ENCODE results near the gene CPLX1.
"Not testable (repeated sequence)": the region's sequence is repeated elsewhere in the genome, so short reads cannot be mapped to it uniquely, and the experiment has no call there.

The CPLX1 gene

GRCh38 chr4:757111-757510, 68.8 kb downstream of the CPLX1 start:
- no peak for DNase-seq (ENCODE audit: low read depth)

GRCh38 chr4:754221-755120, 71.5 kb downstream of the CPLX1 start:
- DNase-seq (ENCODE audit: low read depth), result no peak

- DNase-seq (ENCODE audit: low read depth), result not testable (repeated sequence)
Measured at GRCh38 chr4:753186-753585, 72.7 kb downstream of the CPLX1 start.

- DNase-seq (ENCODE audit: low read depth), result no peak
Measured at GRCh38 chr4:752196-752861, 73.6 kb downstream of the CPLX1 start.

GRCh38 chr4:751676-752075, 74.3 kb downstream of the CPLX1 start:
- no peak for DNase-seq (ENCODE audit: low read depth)

- DNase-seq (ENCODE audit: low read depth), result no peak
Measured at GRCh38 chr4:749698-750666, 75.9 kb downstream of the CPLX1 start.

GRCh38 chr4:748461-748860, 77.5 kb downstream of the CPLX1 start:
- no peak for DNase-seq (ENCODE audit: low read depth)

- no peak for DNase-seq (ENCODE audit: low read depth)
Measured at GRCh38 chr4:747546-748170, 78.3 kb downstream of the CPLX1 start.

- no peak for DNase-seq (ENCODE audit: low read depth)
Measured at GRCh38 chr4:744212-744841, 81.6 kb downstream of the CPLX1 start.

GRCh38 chr4:743463-744211, 82.3 kb downstream of the CPLX1 start:
- DNase-seq (ENCODE audit: low read depth), result no peak

- peak; percentile 56 for DNase-seq (ENCODE audit: low read depth)
Measured at GRCh38 chr4:742742-743311, 83.1 kb downstream of the CPLX1 start.

GRCh38 chr4:742096-742741, 83.7 kb downstream of the CPLX1 start:
- no peak for DNase-seq (ENCODE audit: low read depth)

- no peak for DNase-seq (ENCODE audit: low read depth)
Measured at GRCh38 chr4:740656-741282, 85.2 kb downstream of the CPLX1 start.

GRCh38 chr4:740011-740410, 85.9 kb downstream of the CPLX1 start:
- DNase-seq (ENCODE audit: low read depth), result no peak

GRCh38 chr4:739569-739968, 86.4 kb downstream of the CPLX1 start:
- no peak for DNase-seq (ENCODE audit: low read depth)

- DNase-seq (ENCODE audit: low read depth), result no peak
Measured at GRCh38 chr4:738781-739280, 87.1 kb downstream of the CPLX1 start.

GRCh38 chr4:736561-736960, 89.4 kb downstream of the CPLX1 start:
- DNase-seq (ENCODE audit: low read depth), result not testable (repeated sequence)

- no peak for DNase-seq (ENCODE audit: low read depth)
Measured at GRCh38 chr4:735583-735982, 90.3 kb downstream of the CPLX1 start.

Measured in activated T-helper 1 cell treated with Interleukin-2 at 50 U/mL for 16 hours (primary cell).